Body of pancreas (tissue), 4 donors: ENCODE data around the gene RNU6-1. TPM values are rescaled to one million over a fixed set of nuclear protein-coding genes. Genes with fewer than 3 reads are reported as not detected.

Experiments
- ATAC-seq: fragments of 150-250 bp; one replicate; pipeline ENCODE4 v1.9.1; 2016
- DNase-seq, 4 donors: peaks; one replicate each; pipeline ENCODE4 v3.0.0-alpha.2; 2019
- H3K27ac ChIP-seq, 4 donors: fragments of 200-600 bp; sonication (generic); 1 replicate in 3 of 4; 2 replicates in 1 of 4; pipeline versions ENCODE4 v1.5.1 to v1.6.1; 2016 to 2019; ENCODE audit warnings: mild to moderate bottlenecking in 1 of 4, mixed read lengths in 1 of 4, moderate library complexity in 1 of 4
- H3K27me3 ChIP-seq, 2 donors: fragments of 200-600 bp; sonication (generic); one replicate each; pipeline ENCODE4 v1.6.0; 2016; ENCODE audit warnings: mild to moderate bottlenecking in 1 of 2
- H3K36me3 ChIP-seq, 2 donors: fragments of 200-600 bp; sonication (generic); replicated peaks in 1 of 2; 2 replicates each; pipeline ENCODE4 v1.5.1; 2016; ENCODE audit warnings: low read depth in 2 of 2; ENCODE audit not compliant: insufficient read depth in 1 of 2
- H3K4me1 ChIP-seq: fragments of 200-600 bp; sonication (generic); one replicate; pipeline ENCODE4 v1.6.0; 2016
- H3K4me3 ChIP-seq, 2 donors: fragments of 200-600 bp; sonication (generic); 1 replicate in 1 of 2; 2 replicates in 1 of 2; pipeline ENCODE4 v1.5.1; 2016 to 2019
- H3K9me3 ChIP-seq, 3 donors: fragments of 200-600 bp; sonication (generic); 1 replicate in 2 of 3; 2 replicates in 1 of 3; pipeline ENCODE4 v1.5.1; 2016
- POLR2A ChIP-seq, 3 donors: fragments of 450-650 bp; IDR thresholded peaks; one replicate each; pipeline ENCODE4 v1.6.1; 2016; ENCODE audit warnings: antibody characterized with exemption in 3 of 3, mild to moderate bottlenecking in 2 of 3
- WGBS, 2 donors: methylation state at CpG; one replicate each; pipeline ENCODE4 v1.1.5; 2017; 5-methylcytosine and 5-hydroxymethylcytosine counted together
- intact Hi-C: fragments of 100-400 bp; cut with DNase I; formaldehyde crosslinking; loops from one replicate; pipeline ENCODE4 v1.15.1; 2023
- total RNA-seq, 2 donors: library from RNA; depleted of rRNA; stranded (reverse); fragments of >200 nt; gene quantifications; one replicate each; pipeline ENCODE4 v1.1.0, GENCODE V29; 2016
- TF ChIP-seq, protein P1 (sequence below), 7 experiments: fragments of 450-650 bp in 4 of 7; fragments of 200-600 bp in 3 of 7; sonication (generic) in 3 of 7; IDR thresholded peaks; one replicate each; pipeline ENCODE4 v1.5.1; 2016 to 2019; ENCODE audit warnings: antibody characterized with exemption in 7 of 7

Gene RNU6-1
- total RNA-seq, 2 donors from 2014 or later = not detected

GRCh38 chr15:67827562-67828277 lies 12.1 kb downstream of the RNU6-1 start:
- no peaks in the 10 kb centered on the region for H3K9me3 ChIP-seq
- H3K4me3 ChIP-seq = no peak overlapping the region
- no peak overlapping the region for H3K27ac ChIP-seq
- H3K36me3 ChIP-seq = no peaks in the 10 kb centered on the region
- peaks cover 0 to 77% of the 10 kb centered on the region in 2 donors for H3K27me3 ChIP-seq
- peak in 1 of 4 donors; percentile 8 for DNase-seq
- peaks cover 68% of the 10 kb centered on the region for H3K4me1 ChIP-seq
- intact Hi-C loops = no loop called here
- TF ChIP-seq POLR2A (IDR thresholded peaks at IDR 0.05) = no peak
- TF ChIP-seq, protein P1, sequence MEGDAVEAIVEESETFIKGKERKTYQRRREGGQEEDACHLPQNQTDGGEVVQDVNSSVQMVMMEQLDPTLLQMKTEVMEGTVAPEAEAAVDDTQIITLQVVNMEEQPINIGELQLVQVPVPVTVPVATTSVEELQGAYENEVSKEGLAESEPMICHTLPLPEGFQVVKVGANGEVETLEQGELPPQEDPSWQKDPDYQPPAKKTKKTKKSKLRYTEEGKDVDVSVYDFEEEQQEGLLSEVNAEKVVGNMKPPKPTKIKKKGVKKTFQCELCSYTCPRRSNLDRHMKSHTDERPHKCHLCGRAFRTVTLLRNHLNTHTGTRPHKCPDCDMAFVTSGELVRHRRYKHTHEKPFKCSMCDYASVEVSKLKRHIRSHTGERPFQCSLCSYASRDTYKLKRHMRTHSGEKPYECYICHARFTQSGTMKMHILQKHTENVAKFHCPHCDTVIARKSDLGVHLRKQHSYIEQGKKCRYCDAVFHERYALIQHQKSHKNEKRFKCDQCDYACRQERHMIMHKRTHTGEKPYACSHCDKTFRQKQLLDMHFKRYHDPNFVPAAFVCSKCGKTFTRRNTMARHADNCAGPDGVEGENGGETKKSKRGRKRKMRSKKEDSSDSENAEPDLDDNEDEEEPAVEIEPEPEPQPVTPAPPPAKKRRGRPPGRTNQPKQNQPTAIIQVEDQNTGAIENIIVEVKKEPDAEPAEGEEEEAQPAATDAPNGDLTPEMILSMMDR (IDR thresholded peaks at IDR 0.05) = no peak
- ATAC-seq = no peak
- 6% methylated on average over 87 of the region's 91 CpGs; no CpG with 5 or more reads in 1 of the 2 donors for WGBS, 2 donors

DNA sequence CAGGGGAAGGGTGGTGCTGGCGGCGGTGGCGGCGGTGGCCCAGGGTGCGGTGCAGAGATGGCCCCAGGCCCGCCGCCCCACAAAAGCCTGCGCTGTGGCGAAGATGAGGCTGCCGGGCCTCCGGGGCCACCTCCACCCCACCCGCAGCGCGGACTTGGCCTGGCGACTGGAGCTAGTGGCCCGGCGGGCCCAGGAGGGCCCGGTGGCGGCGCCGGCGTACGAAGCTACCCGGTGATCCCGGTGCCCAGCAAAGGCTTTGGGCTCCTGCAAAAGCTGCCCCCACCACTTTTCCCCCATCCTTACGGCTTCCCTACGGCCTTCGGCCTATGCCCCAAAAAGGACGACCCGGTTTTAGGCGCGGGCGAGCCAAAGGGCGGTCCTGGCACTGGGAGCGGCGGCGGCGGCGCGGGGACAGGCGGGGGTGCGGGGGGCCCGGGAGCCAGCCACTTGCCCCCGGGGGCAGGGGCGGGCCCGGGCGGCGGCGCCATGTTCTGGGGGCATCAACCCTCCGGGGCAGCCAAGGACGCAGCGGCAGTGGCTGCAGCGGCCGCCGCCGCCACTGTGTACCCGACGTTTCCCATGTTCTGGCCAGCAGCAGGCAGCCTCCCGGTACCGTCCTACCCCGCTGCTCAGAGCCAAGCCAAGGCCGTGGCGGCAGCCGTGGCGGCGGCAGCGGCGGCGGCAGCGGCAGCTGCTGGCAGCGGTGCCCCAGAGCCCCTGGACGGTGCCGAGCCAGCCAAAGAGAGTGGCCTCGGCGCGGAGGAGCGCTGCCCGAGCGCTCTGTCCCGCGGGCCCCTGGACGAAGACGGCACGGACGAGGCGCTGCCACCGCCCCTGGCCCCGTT lies 12.9 kb downstream of the RNU6-1 start:
- WGBS, 2 donors = 6 to 8% methylated on average over 18 to 65 of the region's 88 CpGs
- Histone ChIP-seq H3K27ac (no peak overlapping the region), H3K4me1 (peaks cover 75% of the 10 kb centered on the region), H3K36me3 (no peaks in the 10 kb centered on the region), H3K9me3 (no peaks in the 10 kb centered on the region), H3K4me3 (no peak overlapping the region), H3K27me3 (peaks cover 0 to 85% of the 10 kb centered on the region in 2 donors)
- DNase-seq (peak in 1 of 4 donors; percentile 23), ATAC-seq (peak; percentile 30)
- intact Hi-C loops = no loop called here
- TF ChIP-seq, protein P1 (IDR thresholded peaks at IDR 0.05) = no peak
- TF ChIP-seq POLR2A (IDR thresholded peaks at IDR 0.05) = no peak

GRCh38 chr15:67825881-67826716 lies 13.7 kb downstream of the RNU6-1 start:
- Histone ChIP-seq H3K27ac (no peak overlapping the region), H3K36me3 (no peaks in the 10 kb centered on the region), H3K4me3 (no peak overlapping the region), H3K9me3 (no peaks in the 10 kb centered on the region), H3K27me3 (peaks cover 0 to 90% of the 10 kb centered on the region in 2 donors), H3K4me1 (peaks cover 83% of the 10 kb centered on the region)
- DNase-seq (peak in 1 of 4 donors; percentile 9), ATAC-seq (no peak)
- TF ChIP-seq POLR2A (IDR thresholded peaks at IDR 0.05) = no peak
- TF ChIP-seq, protein P1 (IDR thresholded peaks at IDR 0.05) = no peak
- intact Hi-C loops = no loop called here
- 11 to 17% methylated on average over 50 to 76 of the region's 77 CpGs for WGBS, 2 donors

DNA sequence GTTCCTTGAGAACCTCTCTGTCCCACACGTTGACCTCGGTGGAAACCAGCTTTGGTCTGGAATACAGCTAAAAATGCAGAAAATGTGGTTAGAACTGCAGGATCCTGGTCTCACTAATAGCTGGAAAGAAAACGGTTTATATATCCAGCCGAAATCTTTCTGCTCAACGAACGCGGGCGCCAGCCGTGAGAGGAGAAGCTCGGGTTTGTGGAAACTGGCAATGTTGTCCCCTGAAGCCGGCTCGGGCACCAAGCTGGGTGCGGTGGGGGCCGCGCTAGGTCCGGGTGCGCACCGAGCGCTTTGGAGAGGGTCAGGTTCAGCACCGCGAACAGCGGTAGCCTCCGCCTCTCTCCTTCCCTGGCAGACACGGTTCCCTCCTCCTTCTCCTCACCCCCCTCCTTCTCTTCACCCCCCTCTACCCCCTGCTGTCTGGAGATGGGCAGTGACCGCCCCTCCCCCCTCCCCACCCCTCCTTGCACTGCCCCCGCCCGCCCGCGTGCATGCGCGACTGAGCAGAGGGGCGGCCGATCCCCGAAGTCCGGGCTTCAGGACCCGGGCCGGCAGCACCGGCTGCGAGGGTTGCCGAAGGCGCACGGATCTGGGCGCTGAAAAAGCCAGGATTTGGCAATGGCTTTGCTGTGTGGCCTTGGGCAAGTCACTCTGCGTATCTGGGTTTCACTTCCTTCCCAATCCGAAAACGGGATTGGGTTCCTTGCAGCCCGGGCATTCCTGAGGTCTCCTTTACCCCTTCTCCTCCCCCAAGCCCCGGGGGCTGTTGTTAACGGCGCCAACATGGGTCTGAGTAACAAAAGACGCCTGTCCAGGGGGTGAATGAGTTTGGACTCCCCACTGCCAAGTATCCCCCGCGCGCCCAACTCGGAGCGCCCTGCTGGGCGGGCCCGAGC lies 14.6 kb downstream of the RNU6-1 start, which contains the start of gene SKOR1:
Gene SKOR1, plus strand, starts transcription at position 534 of the 905 bp plus-strand sequence. Its CDS starts 94 bp downstream, at position 628.
- ATAC-seq (no peak), DNase-seq (no peak)
- Histone ChIP-seq H3K36me3 (no peaks in the 10 kb centered on the region), H3K27me3 (peaks cover 0 to 89% of the 10 kb centered on the region in 2 donors), H3K27ac (no peak within 1 kb of the TSS), H3K4me1 (peaks cover 89% of the 10 kb centered on the region), H3K9me3 (no peaks in the 10 kb centered on the region), H3K4me3 (no peak within 1 kb of the TSS)
- TF ChIP-seq, protein P1 (IDR thresholded peaks at IDR 0.05) = no peak
- no peak for TF ChIP-seq POLR2A (IDR thresholded peaks at IDR 0.05)
- 0 to 1% methylated on average over 29 to 53 of the region's 58 CpGs for WGBS, 2 donors
- intact Hi-C loops = no loop called here
